IMR-90 (cell line): ENCODE data around the gene HOGA1.

Experiments used
- FOS ChIP-seq: fragments of 150-350 bp; IDR thresholded peaks from 2 replicates; pipeline ENCODE4 v1.6.1; 2016; ENCODE audit warnings: low read depth, low read length
- POLR2A ChIP-seq: IDR thresholded peaks from 2 replicates; pipeline ENCODE4 v1.6.1; 2012; ENCODE audit warnings: mild to moderate bottlenecking, low read depth, low read length
- RAD21 ChIP-seq: IDR thresholded peaks from 2 replicates; pipeline ENCODE4 v1.6.1; 2012; ENCODE audit warnings: low read length, improper control_type of control experiment
- RCOR1 ChIP-seq: IDR thresholded peaks from 2 replicates; pipeline ENCODE4 v1.6.1; 2012; ENCODE audit warnings: mild to moderate bottlenecking, low read length, improper control_type of control experiment; ENCODE audit not compliant: insufficient replicate concordance
- RFX5 ChIP-seq: IDR thresholded peaks from 2 replicates; pipeline ENCODE4 v1.8.0; 2012; ENCODE audit warnings: low read depth, mild to moderate bottlenecking, low read length, moderate library complexity
- SMC3 ChIP-seq: fragments of 150-350 bp; IDR thresholded peaks from 2 replicates; pipeline ENCODE4 v1.6.1; 2016; ENCODE audit warnings: low read depth, mild to moderate bottlenecking, antibody characterized with exemption, low read length, moderate library complexity
- TF ChIP-seq, protein P1 (sequence below): conservative IDR thresholded peaks from 2 replicates; pipeline ENCODE4 v1.5.1; 2012; ENCODE audit warnings: mild to moderate bottlenecking, low read depth, low read length, improper control_type of control experiment
- TF ChIP-seq, protein P2 (sequence below): fragments of 150-350 bp; IDR thresholded peaks from 2 replicates; pipeline ENCODE4 v1.6.1; 2017; ENCODE audit warnings: mild to moderate bottlenecking, antibody characterized with exemption, low read length, low read depth

DNA sequence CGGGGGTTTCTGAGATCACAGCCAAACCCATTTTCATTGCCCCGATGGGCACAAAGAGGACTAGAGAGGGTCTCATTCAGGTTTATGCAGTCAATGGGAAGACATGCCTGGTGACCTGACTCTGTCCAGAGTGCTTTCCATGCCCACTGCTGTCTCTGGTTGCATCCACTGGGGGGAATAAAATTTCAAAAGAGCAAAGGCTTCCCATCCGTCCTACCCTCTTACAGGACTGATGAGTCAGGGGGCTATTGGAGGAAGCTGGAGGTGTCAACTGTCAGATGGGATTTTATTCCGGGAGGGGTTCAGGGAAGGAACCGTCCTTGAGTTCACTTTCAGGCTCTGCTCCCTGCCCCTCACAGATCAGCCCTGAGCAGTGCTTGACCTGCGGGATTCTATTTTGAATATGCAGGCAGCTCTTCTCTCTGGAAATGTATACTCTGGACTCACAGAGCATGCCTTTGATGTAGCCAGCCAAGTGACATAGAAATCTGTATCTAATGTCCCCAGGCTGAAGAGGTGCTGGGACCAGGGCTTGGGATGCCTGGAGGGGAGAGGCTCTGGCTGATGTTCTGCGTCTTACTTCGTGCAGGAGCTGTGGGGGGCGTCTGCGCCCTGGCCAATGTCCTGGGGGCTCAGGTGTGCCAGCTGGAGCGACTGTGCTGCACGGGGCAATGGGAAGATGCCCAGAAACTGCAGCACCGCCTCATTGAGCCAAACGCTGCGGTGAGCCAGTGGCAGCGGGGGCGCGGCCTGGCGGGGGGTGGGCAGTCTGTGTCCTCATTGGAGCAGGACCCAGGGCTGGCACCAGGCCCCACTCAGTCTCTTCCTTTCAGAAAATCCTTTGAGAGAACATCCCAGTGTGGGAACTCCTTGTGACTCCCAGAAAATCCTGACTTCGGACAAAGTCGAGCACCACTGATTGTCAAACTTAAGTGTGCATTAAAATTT, 17.4 kb downstream of the HOGA1 start:
- TF ChIP-seq, protein P1, sequence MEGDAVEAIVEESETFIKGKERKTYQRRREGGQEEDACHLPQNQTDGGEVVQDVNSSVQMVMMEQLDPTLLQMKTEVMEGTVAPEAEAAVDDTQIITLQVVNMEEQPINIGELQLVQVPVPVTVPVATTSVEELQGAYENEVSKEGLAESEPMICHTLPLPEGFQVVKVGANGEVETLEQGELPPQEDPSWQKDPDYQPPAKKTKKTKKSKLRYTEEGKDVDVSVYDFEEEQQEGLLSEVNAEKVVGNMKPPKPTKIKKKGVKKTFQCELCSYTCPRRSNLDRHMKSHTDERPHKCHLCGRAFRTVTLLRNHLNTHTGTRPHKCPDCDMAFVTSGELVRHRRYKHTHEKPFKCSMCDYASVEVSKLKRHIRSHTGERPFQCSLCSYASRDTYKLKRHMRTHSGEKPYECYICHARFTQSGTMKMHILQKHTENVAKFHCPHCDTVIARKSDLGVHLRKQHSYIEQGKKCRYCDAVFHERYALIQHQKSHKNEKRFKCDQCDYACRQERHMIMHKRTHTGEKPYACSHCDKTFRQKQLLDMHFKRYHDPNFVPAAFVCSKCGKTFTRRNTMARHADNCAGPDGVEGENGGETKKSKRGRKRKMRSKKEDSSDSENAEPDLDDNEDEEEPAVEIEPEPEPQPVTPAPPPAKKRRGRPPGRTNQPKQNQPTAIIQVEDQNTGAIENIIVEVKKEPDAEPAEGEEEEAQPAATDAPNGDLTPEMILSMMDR: no peak
- TF ChIP-seq, protein P2, sequence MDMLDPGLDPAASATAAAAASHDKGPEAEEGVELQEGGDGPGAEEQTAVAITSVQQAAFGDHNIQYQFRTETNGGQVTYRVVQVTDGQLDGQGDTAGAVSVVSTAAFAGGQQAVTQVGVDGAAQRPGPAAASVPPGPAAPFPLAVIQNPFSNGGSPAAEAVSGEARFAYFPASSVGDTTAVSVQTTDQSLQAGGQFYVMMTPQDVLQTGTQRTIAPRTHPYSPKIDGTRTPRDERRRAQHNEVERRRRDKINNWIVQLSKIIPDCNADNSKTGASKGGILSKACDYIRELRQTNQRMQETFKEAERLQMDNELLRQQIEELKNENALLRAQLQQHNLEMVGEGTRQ: no peak
- TF ChIP-seq POLR2A: no peak
- no peak for TF ChIP-seq SMC3
- TF ChIP-seq RAD21: no peak
- no peak for TF ChIP-seq FOS
- no peak for TF ChIP-seq RFX5
- no peak for TF ChIP-seq RCOR1
